ENCODE results near the gene TMEM108. TPM values are rescaled to one million over a fixed set of nuclear protein-coding genes. Genes with fewer than 3 reads are reported as not detected.

Gene TMEM108
- total RNA-seq, 1 experiment from 2014 or later: not detected

DNA sequence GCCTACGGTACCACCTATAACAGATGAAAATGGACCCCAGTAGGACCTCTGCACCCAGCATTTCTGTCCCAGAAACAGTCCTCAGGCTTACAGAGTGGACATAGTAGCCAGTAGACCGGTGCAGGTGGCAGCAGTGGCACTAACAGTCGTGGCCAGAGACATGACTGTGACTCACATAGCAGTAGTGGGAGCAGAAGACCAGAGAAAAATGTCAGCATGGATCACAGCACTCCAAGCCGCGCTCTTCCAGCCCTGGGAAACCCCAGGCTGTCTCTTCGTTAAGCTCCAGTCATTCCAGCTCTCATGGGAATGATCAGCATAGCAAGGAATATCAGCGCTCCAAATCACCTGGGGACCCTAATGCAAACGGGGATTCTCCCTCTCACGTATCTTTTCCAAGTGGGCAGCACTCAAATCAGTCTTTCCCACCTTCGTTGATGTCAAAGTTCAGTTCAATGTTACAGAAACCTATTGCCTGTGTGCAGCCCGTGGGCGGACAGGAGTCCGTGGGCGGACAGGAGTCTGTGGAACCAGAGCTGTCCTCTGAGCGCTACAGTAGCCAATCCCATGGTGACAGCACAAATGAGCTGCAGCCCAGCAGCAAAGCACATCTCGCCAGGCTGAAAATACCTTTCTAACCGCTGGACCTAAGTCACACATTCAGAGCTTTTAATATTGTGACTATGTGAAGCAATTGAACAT lies 372.2 kb downstream of the TMEM108 start:
- H3K27me3 Mint-ChIP-seq (ENCODE audit: insufficient read depth, unreplicated experiment): peaks cover 69% of the 10 kb centered on the region
- H3K9me3 Mint-ChIP-seq (ENCODE audit: unreplicated experiment): no peaks in the 10 kb centered on the region
- no TSS peak for BruUV-seq (replicated peaks)
- TF ChIP-seq, protein P1, sequence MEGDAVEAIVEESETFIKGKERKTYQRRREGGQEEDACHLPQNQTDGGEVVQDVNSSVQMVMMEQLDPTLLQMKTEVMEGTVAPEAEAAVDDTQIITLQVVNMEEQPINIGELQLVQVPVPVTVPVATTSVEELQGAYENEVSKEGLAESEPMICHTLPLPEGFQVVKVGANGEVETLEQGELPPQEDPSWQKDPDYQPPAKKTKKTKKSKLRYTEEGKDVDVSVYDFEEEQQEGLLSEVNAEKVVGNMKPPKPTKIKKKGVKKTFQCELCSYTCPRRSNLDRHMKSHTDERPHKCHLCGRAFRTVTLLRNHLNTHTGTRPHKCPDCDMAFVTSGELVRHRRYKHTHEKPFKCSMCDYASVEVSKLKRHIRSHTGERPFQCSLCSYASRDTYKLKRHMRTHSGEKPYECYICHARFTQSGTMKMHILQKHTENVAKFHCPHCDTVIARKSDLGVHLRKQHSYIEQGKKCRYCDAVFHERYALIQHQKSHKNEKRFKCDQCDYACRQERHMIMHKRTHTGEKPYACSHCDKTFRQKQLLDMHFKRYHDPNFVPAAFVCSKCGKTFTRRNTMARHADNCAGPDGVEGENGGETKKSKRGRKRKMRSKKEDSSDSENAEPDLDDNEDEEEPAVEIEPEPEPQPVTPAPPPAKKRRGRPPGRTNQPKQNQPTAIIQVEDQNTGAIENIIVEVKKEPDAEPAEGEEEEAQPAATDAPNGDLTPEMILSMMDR (IDR thresholded peaks at IDR 0.05; ENCODE audit: unreplicated experiment): no peak
- no peaks in the 10 kb centered on the region for H3K36me3 Mint-ChIP-seq (ENCODE audit: insufficient read depth, unreplicated experiment)
- H3K4me3 Mint-ChIP-seq (ENCODE audit: unreplicated experiment): no peak overlapping the region
- ChIA-PET CTCF (interaction anchor here (0.5 to 2.5 kb wide), 5 partner anchors 11 to 1258 kb away, joined by 3 to 11 read pairs (median 4); no protein-coding TSS in a partner anchor), POLR2A (interaction anchor here (0.8 kb wide), 1 partner anchor 9 kb away, joined by 4 read pairs; no protein-coding TSS in a partner anchor)
- intact Hi-C loops (cut with micrococcal nuclease): no loop called here
- DNase-seq (ENCODE audit: unreplicated experiment): no peak
- H3K4me1 Mint-ChIP-seq (ENCODE audit: insufficient read depth, unreplicated experiment): no peaks in the 10 kb centered on the region
- H3K27ac Mint-ChIP-seq (ENCODE audit: low read depth, unreplicated experiment): no peak overlapping the region

DNA sequence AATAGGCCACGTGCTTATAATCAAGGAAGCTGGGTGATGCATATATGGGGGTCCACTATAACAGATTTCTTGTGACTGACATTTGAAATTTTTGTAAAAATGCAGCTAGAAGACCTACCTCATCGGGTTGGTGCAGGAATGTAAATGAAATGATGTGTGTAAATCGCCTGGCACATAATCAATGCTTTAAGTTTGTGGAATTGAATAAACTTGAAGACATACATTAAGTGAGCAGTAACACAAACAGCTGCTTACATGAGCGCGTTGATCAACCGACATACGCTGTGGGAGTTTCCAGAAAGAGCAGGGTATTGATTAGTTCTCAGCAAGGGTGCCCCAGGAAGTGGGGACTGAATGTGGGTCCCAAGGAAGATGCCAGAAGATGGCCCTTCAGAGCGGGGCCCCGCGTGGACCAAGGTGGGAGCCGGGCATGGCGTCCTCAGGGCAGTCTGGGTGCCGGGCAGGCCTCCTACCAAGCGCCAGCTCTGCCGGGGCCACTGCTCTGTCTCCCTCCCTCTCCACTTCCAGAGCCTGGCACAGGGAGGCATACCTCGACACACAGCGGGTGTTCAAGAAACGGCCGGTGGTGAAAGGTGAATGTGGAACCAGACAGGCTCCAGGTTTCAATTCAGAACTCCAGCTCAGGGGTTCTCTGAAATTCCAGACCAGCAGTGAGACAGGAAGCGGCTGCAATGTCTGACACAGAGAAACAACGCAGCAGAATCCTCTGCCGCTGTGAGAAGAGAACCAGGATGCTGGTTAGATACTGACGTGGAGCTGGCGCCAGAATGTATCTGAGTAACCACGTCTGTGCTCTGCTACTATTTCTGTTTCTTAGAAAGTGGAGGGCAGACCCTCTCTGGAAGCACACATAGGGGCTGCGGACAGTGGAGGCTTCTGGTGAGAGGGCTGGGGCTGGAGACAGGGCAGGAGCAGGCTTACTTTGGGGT lies 374.3 kb downstream of the TMEM108 start:
- TF ChIP-seq, protein P1 (IDR thresholded peaks at IDR 0.05; ENCODE audit: unreplicated experiment): no peak
- no TSS peak for BruUV-seq (replicated peaks)
- Mint-ChIP-seq H3K4me1 (ENCODE audit: insufficient read depth, unreplicated experiment) (no peaks in the 10 kb centered on the region), H3K36me3 (ENCODE audit: insufficient read depth, unreplicated experiment) (no peaks in the 10 kb centered on the region), H3K27ac (ENCODE audit: low read depth, unreplicated experiment) (no peak overlapping the region), H3K27me3 (ENCODE audit: insufficient read depth, unreplicated experiment) (peaks cover 54% of the 10 kb centered on the region), H3K4me3 (ENCODE audit: unreplicated experiment) (no peak overlapping the region), H3K9me3 (ENCODE audit: unreplicated experiment) (no peaks in the 10 kb centered on the region)
- POLR2A ChIA-PET: no interaction called here
- intact Hi-C loops (cut with micrococcal nuclease): no loop called here
- CTCF ChIA-PET: interaction anchor here (0.9 to 2.5 kb wide), 4 partner anchors 10 to 682 kb away, joined by 3 to 11 read pairs (median 4); no protein-coding TSS in a partner anchor
- no peak for DNase-seq (ENCODE audit: unreplicated experiment)

DNA sequence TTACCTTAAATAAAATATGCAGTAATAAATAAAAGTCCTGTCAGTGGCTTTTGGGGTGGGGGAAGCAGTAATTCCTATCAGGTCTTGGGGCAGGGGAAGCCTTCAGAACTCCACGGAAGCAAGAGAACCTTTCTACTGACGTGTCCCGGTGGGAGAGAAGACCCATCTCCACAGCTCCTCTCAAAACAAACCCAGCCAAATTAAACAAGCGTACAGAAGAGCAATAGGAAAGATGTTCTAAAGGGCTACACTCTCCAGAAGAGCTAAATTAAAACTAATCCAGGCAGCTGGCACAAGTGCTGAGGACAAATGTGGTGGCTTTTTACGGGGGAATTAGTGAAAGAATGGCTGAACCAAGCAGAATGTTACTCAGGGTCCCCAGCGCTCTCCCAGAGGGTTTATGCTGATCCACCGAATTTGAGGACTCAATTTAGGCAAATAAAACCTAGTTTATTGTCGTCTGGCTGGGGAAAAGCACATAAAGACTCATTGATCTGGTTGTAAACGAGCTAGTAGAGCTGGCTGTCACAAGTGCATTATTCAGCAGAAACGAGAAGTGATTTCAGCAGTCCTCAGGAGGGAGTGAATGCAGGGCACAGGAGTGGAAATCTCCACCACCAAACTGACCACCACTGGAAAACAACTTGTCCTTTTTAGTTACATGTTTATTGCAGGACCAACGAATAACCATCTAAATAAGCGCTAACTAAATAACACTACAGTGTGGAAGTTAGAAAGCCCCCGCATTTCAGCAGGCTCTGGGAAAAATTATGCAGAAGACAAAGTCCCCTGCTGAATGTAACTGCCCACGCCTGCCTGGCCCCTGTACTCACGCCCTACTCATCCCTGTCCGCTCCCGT lies 375.2 kb downstream of the TMEM108 start:
- ChIA-PET CTCF (interaction anchor here (0.7 to 1.4 kb wide), 5 partner anchors 9 to 683 kb away, joined by 3 to 4 read pairs (median 3); no protein-coding TSS in a partner anchor), POLR2A (no interaction called here)
- TF ChIP-seq, protein P1 (IDR thresholded peaks at IDR 0.05; ENCODE audit: unreplicated experiment): no peak
- BruUV-seq (replicated peaks): no TSS peak
- no peak for DNase-seq (ENCODE audit: unreplicated experiment)
- Mint-ChIP-seq H3K4me3 (ENCODE audit: unreplicated experiment) (no peak overlapping the region), H3K9me3 (ENCODE audit: unreplicated experiment) (no peaks in the 10 kb centered on the region), H3K27me3 (ENCODE audit: insufficient read depth, unreplicated experiment) (peaks cover 44% of the 10 kb centered on the region), H3K36me3 (ENCODE audit: insufficient read depth, unreplicated experiment) (no peaks in the 10 kb centered on the region), H3K27ac (ENCODE audit: low read depth, unreplicated experiment) (no peak overlapping the region), H3K4me1 (ENCODE audit: insufficient read depth, unreplicated experiment) (no peaks in the 10 kb centered on the region)
- intact Hi-C loops (cut with micrococcal nuclease): no loop called here
